ENCODE results near the gene CLSTN1. TPM values are rescaled to one million over a fixed set of nuclear protein-coding genes. Genes with fewer than 3 reads are reported as not detected.

The CLSTN1 gene
- total and polyA plus RNA-seq, 10 of the 15 experiments (the other 5 are each of a cell fraction or from before 2014, with no cell fraction given), result 2.7 to 64.4 (median 23.2) TPM

- Histone ChIP-seq H2AFZ (ENCODE audit: control insufficient read depth, low read depth, low read length) (no peak overlapping the region), H3K27me3 (replicated peaks in 1 of 2; ENCODE audit: control insufficient read depth in 2 of 2, insufficient read depth in 2 of 2, low read length in 1 of 2) (no peaks in the 10 kb centered on the region), H3K4me3 (no peak overlapping the region), H3K79me2 (ENCODE audit: control insufficient read depth, insufficient read depth, low read length) (no peaks in the 10 kb centered on the region), H3K4me1 (ENCODE audit: control insufficient read depth, insufficient read depth, low read length) (peaks cover 5% of the 10 kb centered on the region; the same call in 1 of the 2 replicates), H3K9ac (ENCODE audit: control insufficient read depth, insufficient read depth, low read length) (no peak overlapping the region), H3K9me3 (replicated peaks; ENCODE audit: control insufficient read depth, insufficient read depth, low read length) (no peaks in the 10 kb centered on the region; the same call in 2 of the 3 replicates), H4K20me1 (ENCODE audit: control insufficient read depth, insufficient read depth) (no peaks in the 10 kb centered on the region), H3K4me2 (ENCODE audit: control insufficient read depth, insufficient read depth) (no peak overlapping the region), H3K27ac (ENCODE audit: control insufficient read depth, insufficient read depth) (no peak overlapping the region), H3K36me3 (ENCODE audit: control insufficient read depth in 2 of 2, insufficient read depth in 2 of 2, low read length in 1 of 2) (peaks cover 37 to 38% of the 10 kb centered on the region in 2 experiments)
- in situ Hi-C loops (cut with MboI) (no loop called here), intact Hi-C loops (cut with micrococcal nuclease; ENCODE audit: unreplicated experiment) (no loop called here)
- DNase-seq (ENCODE audit: low read depth, low spot score) (no peak), ATAC-seq (no peak), FAIRE-seq (no peak)
- POLR2A ChIA-PET, result no interaction called here
- SMC1A ChIA-PET (ENCODE audit: uncharacterized antibody, unreplicated experiment), result no interaction called here
- 93% methylated on average over 10 of the region's 10 CpGs for WGBS (ENCODE audit: insufficient coverage, insufficient replicate concordance, low lambda C conversion rate, missing lambda C conversion rate)
- CTCF ChIA-PET, result interaction anchor here (1.3 kb wide), 1 partner anchor 49 kb away, joined by 3 read pairs; no protein-coding TSS in a partner anchor
- RAD21 ChIA-PET (ENCODE audit: unreplicated experiment), result no interaction called here
- BruUV-seq (replicated peaks), result no TSS peak
- TF ChIP-seq SKIL (IDR thresholded peaks at IDR 0.05; ENCODE audit: low read depth, poor library complexity, severe bottlenecking), result no peak
- TF ChIP-seq MTA3 (IDR thresholded peaks at IDR 0.05; ENCODE audit: borderline replicate concordance, low read length), result no peak
- no peak for TF ChIP-seq IRF3 (IDR thresholded peaks at IDR 0.05)
- no peak for TF ChIP-seq CTCF (IDR thresholded peaks at IDR 0.05 in 2 of 3, conservative IDR thresholded peaks at IDR 0.05 in 1 of 3; ENCODE audit: control insufficient read depth in 2 of 3, extremely low read depth in 1 of 3, insufficient read depth in 1 of 3, low read depth in 3 of 3, low read length in 3 of 3)
- no peak for TF ChIP-seq KLF5 (IDR thresholded peaks at IDR 0.05; ENCODE audit: partially characterized antibody)
- TF ChIP-seq CEBPB (IDR thresholded peaks at IDR 0.05; ENCODE audit: borderline replicate concordance in 1 of 2, low read depth in 2 of 2, low read length in 2 of 2), result no peak
- no peak for TF ChIP-seq FOXK2 (IDR thresholded peaks at IDR 0.05)
- TF ChIP-seq CBX3 (IDR thresholded peaks at IDR 0.05; ENCODE audit: borderline replicate concordance, low read depth), result no peak
- no peak for TF ChIP-seq ATF2 (IDR thresholded peaks at IDR 0.05; ENCODE audit: low read length)
- TF ChIP-seq SRF (IDR thresholded peaks at IDR 0.05; ENCODE audit: low read depth in 2 of 2, low read length in 2 of 2), result no peak
- TF ChIP-seq ZBTB33 (IDR thresholded peaks at IDR 0.05), result no peak
- no peak for TF ChIP-seq POLR2A (IDR thresholded peaks at IDR 0.05; ENCODE audit: low read depth, low read length)
- no peak for TF ChIP-seq TAF1 (IDR thresholded peaks at IDR 0.05; ENCODE audit: borderline replicate concordance, low read depth, low read length)
- no peak for TF ChIP-seq LARP7 (IDR thresholded peaks at IDR 0.05)
Measured at GRCh38 chr1:9737671-9738070, 86.1 kb downstream of the CLSTN1 start.
